Kidney capillary endothelial cell (primary cell): ENCODE data around the gene TMEM82.

Experiments used
- DNase-seq: peaks from one replicate; pipeline ENCODE4 v3.0.0-alpha.2; 2018; ENCODE audit warnings: low spot score

The TMEM82 gene

DNA sequence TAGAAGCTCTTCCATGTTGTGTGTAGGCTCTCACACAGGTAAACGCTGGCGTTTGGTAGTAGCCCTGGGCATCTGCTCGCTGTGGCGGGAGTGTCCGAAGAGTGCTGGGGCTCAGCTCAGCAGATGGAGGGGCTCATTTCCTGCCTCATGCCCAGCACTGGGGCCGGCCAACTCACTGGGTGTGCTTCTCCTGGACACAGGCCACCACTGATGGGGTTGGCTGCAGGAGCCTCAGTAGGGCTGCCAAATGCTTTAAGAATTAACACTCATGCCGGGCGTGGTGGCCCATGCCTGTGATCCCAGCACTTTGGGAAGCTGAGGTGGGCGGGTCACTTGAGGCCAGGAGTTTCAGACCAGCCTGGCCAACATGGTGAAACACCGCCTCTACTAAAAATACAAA lies 44.3 kb downstream of the TMEM82 start:
- DNase-seq = no peak

- DNase-seq = no peak
Measured at GRCh38 chr1:15788624-15789301, 46.5 kb downstream of the TMEM82 start.

DNA sequence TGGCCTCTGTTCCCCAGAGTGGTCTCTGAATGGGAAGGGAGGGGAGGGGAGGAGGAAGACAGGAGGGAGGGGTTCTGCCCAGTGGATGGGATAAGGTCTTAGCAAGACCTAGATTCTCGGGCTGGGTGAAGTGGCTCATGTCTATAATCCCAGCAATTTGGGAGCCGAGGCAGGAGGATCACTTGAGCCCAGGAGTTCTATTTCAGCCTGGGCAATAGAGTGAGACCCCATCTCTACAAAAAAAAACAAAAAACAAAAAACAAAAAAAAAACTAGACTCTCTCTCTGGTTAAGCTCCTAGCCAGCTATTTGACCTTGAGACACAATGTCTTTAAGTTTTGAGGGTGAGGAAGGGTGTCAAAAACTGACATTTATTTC lies 53.8 kb downstream of the TMEM82 start:
- DNase-seq = no peak
